GM12865 (cell line): Measurements from ENCODE around the gene ZNF200.

ENCODE experiments used
- DNase-seq: peaks from one replicate; pipeline ENCODE4 v3.0.0; 2010; ENCODE audit warnings: low read depth
- H3K4me3 ChIP-seq: 2 replicates; pipeline ENCODE4 v1.5.1; 2011; ENCODE audit warnings: mild to moderate bottlenecking, low read depth, low read length, control low read depth
- TF ChIP-seq, protein P1 (sequence below): IDR thresholded peaks from 2 replicates; pipeline ENCODE4 v1.5.1; 2011; ENCODE audit warnings: low read length, control low read depth, low read depth, inconsistent platforms; ENCODE audit not compliant: insufficient read depth; ENCODE audit errors: missing control alignments

The ZNF200 gene, protein sequence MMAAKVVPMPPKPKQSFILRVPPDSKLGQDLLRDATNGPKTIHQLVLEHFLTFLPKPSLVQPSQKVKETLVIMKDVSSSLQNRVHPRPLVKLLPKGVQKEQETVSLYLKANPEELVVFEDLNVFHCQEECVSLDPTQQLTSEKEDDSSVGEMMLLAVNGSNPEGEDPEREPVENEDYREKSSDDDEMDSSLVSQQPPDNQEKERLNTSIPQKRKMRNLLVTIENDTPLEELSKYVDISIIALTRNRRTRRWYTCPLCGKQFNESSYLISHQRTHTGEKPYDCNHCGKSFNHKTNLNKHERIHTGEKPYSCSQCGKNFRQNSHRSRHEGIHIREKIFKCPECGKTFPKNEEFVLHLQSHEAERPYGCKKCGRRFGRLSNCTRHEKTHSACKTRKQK

DNA sequence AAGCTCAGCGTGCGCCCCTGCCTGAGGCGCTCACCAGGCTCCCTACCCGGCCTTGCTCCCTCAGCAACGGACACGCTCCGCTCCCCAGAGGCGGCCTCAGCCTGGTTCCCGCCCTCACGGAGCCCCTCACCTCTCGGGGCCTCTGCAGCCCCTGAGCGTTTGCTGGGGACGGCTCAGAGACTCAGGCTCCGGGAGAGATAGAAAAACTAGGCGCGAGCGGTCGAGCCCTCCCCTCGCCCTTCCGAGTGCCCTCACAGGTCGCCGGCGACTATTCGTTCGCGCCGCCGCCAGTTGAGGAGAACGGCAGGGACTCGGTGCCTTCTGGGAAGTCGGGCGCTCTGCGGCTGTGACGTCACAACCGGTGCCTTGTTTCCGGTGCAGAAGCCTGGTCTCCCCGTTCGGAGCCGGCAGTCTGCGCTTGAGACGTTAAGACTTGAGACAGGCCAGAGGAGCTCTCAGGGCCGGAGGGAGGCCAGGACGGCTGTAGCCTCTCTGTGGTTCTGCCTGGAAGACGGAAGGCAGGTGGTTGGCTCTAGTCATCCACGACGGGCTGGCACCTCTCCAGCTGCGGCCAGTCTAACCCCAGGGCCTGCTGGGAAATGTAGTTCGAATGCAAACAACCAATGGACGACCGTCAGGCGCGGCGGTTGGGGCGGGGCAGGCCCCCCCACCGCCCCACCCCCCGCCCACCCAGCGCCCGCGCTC lies at the start of gene ZNF200:
Gene ZNF200 (minus strand): TSS at position 302 of the 705 bp plus-strand sequence. CDS start 1,403 bp downstream, outside the sequence.
- DNase-seq, result peak; percentile 97
- peak within 1 kb of the TSS; percentile 77 for H3K4me3 ChIP-seq
- TF ChIP-seq, protein P1, sequence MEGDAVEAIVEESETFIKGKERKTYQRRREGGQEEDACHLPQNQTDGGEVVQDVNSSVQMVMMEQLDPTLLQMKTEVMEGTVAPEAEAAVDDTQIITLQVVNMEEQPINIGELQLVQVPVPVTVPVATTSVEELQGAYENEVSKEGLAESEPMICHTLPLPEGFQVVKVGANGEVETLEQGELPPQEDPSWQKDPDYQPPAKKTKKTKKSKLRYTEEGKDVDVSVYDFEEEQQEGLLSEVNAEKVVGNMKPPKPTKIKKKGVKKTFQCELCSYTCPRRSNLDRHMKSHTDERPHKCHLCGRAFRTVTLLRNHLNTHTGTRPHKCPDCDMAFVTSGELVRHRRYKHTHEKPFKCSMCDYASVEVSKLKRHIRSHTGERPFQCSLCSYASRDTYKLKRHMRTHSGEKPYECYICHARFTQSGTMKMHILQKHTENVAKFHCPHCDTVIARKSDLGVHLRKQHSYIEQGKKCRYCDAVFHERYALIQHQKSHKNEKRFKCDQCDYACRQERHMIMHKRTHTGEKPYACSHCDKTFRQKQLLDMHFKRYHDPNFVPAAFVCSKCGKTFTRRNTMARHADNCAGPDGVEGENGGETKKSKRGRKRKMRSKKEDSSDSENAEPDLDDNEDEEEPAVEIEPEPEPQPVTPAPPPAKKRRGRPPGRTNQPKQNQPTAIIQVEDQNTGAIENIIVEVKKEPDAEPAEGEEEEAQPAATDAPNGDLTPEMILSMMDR, result no peak

- peak; percentile 12 for DNase-seq
- peak overlapping the region; percentile 82 for H3K4me3 ChIP-seq
- TF ChIP-seq, protein P1, result no peak
Measured at GRCh38 chr16:3283543-3284447, 48.8 kb upstream of the ZNF200 start.

DNA sequence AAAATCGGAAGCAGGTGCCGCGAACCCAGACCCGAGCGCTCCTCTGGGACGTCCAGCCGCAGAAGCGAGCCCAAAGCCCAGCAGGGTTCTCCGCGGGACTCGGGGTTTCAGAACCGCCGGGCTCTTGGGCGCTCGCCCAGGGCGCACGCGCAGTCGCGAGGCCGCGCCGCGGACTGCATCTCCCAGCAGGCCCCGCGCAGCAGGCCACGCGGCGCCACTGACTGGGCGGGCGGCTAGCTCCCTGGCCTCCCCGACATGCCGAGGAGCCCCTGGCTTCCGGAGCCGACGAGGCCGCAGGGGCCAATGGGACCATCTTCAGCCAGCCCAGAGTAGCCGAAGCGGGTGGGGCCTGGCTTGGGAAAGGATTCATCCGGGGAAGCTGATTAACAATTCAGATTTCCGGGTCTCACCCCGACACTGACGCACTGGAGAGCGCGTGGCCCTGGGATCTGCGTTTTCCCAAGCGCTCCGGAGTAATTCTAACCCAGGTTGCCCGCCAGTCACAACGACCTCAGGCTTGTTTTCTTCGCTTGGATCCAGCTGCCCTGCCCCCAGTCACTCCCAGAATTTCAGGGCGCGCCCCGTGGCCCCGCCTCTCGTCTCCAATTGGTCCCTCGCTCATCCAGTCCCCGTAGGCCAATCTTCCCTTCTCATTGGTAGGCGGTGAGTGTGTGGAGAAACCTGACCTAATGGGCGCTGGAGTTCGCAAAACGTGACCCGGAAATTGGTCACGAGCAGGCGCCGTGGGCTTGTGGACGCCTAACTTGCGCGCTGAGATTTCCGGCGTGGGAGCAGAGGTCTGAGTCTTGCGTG lies 48.0 kb upstream of the ZNF200 start, which contains the start of gene ZNF263:
Gene ZNF263 (plus strand): TSS at position 762 of the 813 bp plus-strand sequence. CDS start 328 bp downstream, outside the sequence.
- H3K4me3 ChIP-seq, result peak within 1 kb of the TSS; percentile 82
- peak; percentile 98 for DNase-seq
- TF ChIP-seq, protein P1, result no peak

DNA sequence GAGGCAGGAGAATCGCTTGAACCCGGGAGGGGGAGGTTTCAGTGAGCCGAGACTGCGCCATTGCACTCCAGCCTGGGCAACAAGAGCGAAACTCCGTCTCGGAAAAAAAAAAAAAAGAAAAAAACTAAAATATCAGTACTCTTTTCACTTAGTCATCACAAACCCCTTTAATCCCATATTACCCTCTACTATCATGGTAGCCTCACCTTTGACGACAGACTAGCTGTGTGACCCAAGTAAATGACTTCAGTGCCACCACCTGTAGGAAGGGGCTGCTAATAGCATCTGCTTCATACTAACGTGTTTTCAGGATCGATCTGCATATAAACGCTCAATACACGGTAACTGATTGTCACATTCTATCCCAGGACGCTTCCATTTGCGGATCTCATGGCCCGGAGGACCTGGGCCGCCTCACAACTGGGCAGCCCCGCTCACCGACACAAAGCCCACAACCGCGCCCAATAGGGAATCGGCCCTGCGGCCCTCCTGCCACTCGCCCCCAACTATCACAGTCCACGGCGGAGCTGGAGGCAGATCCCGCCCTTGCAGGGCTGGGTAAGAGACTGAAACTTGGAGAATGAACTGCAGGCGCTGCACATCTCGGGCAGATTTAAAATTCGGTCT lies 47.3 kb upstream of the ZNF200 start:
- DNase-seq, result no peak
- TF ChIP-seq, protein P1, result no peak
- peak overlapping the region; percentile 82 for H3K4me3 ChIP-seq

DNA sequence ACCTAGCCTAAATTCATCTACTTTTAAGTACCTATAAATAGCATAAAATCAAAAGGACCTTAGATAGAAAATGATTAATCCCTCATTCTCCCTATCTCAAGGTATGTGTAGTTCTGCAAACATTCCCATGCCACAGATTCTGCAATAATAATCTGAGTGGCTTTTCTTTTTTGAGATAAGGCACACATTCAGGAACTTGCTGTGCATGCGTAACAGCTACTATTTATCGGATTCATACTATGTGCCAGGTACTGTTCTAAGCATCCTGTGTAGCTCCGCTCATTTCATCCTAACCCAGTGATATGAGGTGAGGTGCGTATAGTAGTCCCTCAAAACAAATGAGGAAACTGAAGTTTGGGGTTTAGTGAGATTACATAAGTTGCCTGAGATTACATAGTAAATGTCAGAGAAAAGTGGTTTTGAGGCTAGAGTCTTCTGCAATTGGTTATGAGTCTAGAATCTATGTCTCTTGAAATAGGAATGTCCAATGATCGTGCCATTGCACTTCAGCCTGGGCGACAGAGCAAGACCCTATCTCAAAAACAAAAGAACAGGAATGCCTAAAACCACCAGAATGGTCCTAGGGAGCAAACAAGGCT lies 46.4 kb upstream of the ZNF200 start:
- no peak for DNase-seq
- TF ChIP-seq, protein P1, result no peak
- no peak overlapping the region for H3K4me3 ChIP-seq
